IMR-90 (cell line): Measurements from ENCODE around the gene NOC2L. TPM values are rescaled to one million over a fixed set of nuclear protein-coding genes. Genes with fewer than 3 reads are reported as not detected.
A peak's percentile ranks its signal among the peaks of the same experiment; 100 is the strongest.

Experiments
- ATAC-seq: fragments of 200-7000 bp; cut with Tn5 transposase; 2 replicates; pipeline ENCODE4 v1.9.1; 2020; ENCODE audit warnings: low read depth, mild to moderate bottlenecking, moderate library complexity
- BruUV-seq: library from RNA; stranded (reverse); fragments of 400-500 nt; replicated peaks from 2 replicates; lab custom pipeline; 2021; lab: Mats Ljungman, UMichigan
- CTCF ChIA-PET: fragments of 300-600 bp; formaldehyde crosslinking; extraction: SDS; loops from one replicate; lab custom pipeline; 2021; ENCODE audit warnings: antibody characterized with exemption; lab: Yijun Ruan, JAX
- POLR2A ChIA-PET: fragments of 300-600 bp; sonication (Branson Sonifier 250); formaldehyde crosslinking; loops from one replicate; lab custom pipeline; 2022; ENCODE audit warnings: antibody characterized with exemption; ENCODE audit not compliant: unreplicated experiment; lab: Charles Lee
- DNase-seq: peaks from one replicate; pipeline ENCODE4 v3.0.0; 2013
- H2AFZ ChIP-seq: replicated peaks from 2 replicates; pipeline ENCODE3; 2013; ENCODE audit warnings: low read length, mild to moderate bottlenecking; ENCODE audit not compliant: poor library complexity
- H2AK5ac ChIP-seq: 2 replicates; pipeline ENCODE4 v1.6.1; 2013; ENCODE audit warnings: low read depth, low read length, inconsistent platforms
- H2AK9ac ChIP-seq: replicated peaks from 2 replicates; pipeline ENCODE3; 2013; ENCODE audit warnings: mild to moderate bottlenecking, low read depth, low read length, moderate library complexity; ENCODE audit not compliant: poor library complexity
- H2BK120ac ChIP-seq: 2 replicates; pipeline ENCODE4 v1.6.1; 2013; ENCODE audit warnings: low read depth, low read length, inconsistent platforms
- H2BK15ac ChIP-seq: 3 replicates; pipeline ENCODE4 v1.6.1; 2013; ENCODE audit warnings: low read depth, low read length, inconsistent platforms
- H2BK20ac ChIP-seq: 2 replicates; pipeline ENCODE4 v1.6.1; 2013; ENCODE audit warnings: low read depth, mild to moderate bottlenecking, inconsistent platforms, low read length, moderate library complexity
- H2BK5ac ChIP-seq: 2 replicates; pipeline ENCODE4 v1.6.1; 2013; ENCODE audit warnings: mild to moderate bottlenecking, low read depth, low read length, inconsistent platforms; ENCODE audit not compliant: poor library complexity, severe bottlenecking
- H3K14ac ChIP-seq: replicated peaks from 2 replicates; pipeline ENCODE4 v1.6.1; 2013; ENCODE audit warnings: low read depth, low read length, inconsistent platforms
- H3K18ac ChIP-seq: 2 replicates; pipeline ENCODE4 v1.6.1; 2013; ENCODE audit warnings: low read depth, low read length, control low read depth
- H3K23ac ChIP-seq: 2 replicates; pipeline ENCODE4 v1.6.1; 2013; ENCODE audit warnings: low read depth, low read length, inconsistent platforms
- H3K27ac ChIP-seq: 2 replicates; pipeline ENCODE4 v1.5.1; 2013; ENCODE audit warnings: mild to moderate bottlenecking, control low read depth, low read length; ENCODE audit not compliant: insufficient read depth
- H3K27me3 ChIP-seq: 2 replicates; pipeline ENCODE4 v1.6.1; 2013; ENCODE audit warnings: low read length; ENCODE audit not compliant: control insufficient read depth, insufficient read depth
- H3K36me3 ChIP-seq: 2 replicates; pipeline ENCODE4 v1.6.1; 2013; ENCODE audit warnings: low read length, mixed read lengths; ENCODE audit not compliant: control insufficient read depth, insufficient read depth
- H3K4ac ChIP-seq: 2 replicates; pipeline ENCODE4 v1.6.1; 2013; ENCODE audit warnings: low read depth, low read length, inconsistent platforms
- H3K4me1 ChIP-seq: 2 replicates; pipeline ENCODE4 v1.6.1; 2013; ENCODE audit warnings: low read length, mixed read lengths; ENCODE audit not compliant: control insufficient read depth, insufficient read depth
- H3K4me2 ChIP-seq: 2 replicates; pipeline ENCODE4 v1.6.1; 2013; ENCODE audit warnings: low read depth, mild to moderate bottlenecking, control low read depth, low read length, moderate library complexity
- H3K4me3 ChIP-seq: 2 replicates; pipeline ENCODE4 v1.5.1; 2013; ENCODE audit warnings: low read depth, mild to moderate bottlenecking, control low read depth, low read length, moderate library complexity; ENCODE audit not compliant: insufficient read depth
- H3K56ac ChIP-seq: 2 replicates; pipeline ENCODE4 v1.6.1; 2013; ENCODE audit warnings: low read length, inconsistent platforms; ENCODE audit not compliant: insufficient read depth; ENCODE audit errors: extremely low read depth
- H3K79me1 ChIP-seq, 2 experiments: 2 replicates each; pipeline ENCODE4 v1.6.1; 2013; ENCODE audit warnings: low read length in 2 of 2, inconsistent platforms in 1 of 2, low read depth in 1 of 2
- H3K9ac ChIP-seq: 2 replicates; pipeline ENCODE4 v1.6.1; 2013; ENCODE audit warnings: low read depth, low read length, control low read depth
- H3K9me1 ChIP-seq: 2 replicates; pipeline ENCODE4 v1.6.1; 2013; ENCODE audit warnings: low read length, inconsistent platforms; ENCODE audit not compliant: insufficient read depth
- H3K9me3 ChIP-seq: 2 replicates; pipeline ENCODE4 v1.6.1; 2013; ENCODE audit warnings: low read length; ENCODE audit not compliant: control insufficient read depth, insufficient read depth
- H4K20me1 ChIP-seq: 2 replicates; pipeline ENCODE4 v1.6.1; 2013; ENCODE audit warnings: low read length, inconsistent platforms; ENCODE audit not compliant: insufficient read depth
- H4K5ac ChIP-seq: 2 replicates; pipeline ENCODE4 v1.6.1; 2013; ENCODE audit warnings: mild to moderate bottlenecking, low read depth, low read length, control low read depth
- H4K8ac ChIP-seq, 2 experiments: 2 replicates each; pipeline ENCODE4 v1.6.1; 2013; ENCODE audit warnings: low read depth in 2 of 2, low read length in 2 of 2, control low read depth in 1 of 2, inconsistent platforms in 1 of 2
- H4K91ac ChIP-seq: 2 replicates; pipeline ENCODE4 v1.6.1; 2013; ENCODE audit warnings: low read depth, low read length, inconsistent platforms; ENCODE audit not compliant: insufficient read depth
- BHLHE40 ChIP-seq: fragments of 150-350 bp; IDR thresholded peaks from 2 replicates; pipeline ENCODE4 v1.6.1; 2016; ENCODE audit warnings: mild to moderate bottlenecking, low read depth, low read length
- MAZ ChIP-seq: IDR thresholded peaks from 2 replicates; pipeline ENCODE4 v1.6.1; 2012; ENCODE audit warnings: low read depth, mild to moderate bottlenecking, low read length, improper control_type of control experiment, moderate library complexity, borderline replicate concordance
- MXI1 ChIP-seq: IDR thresholded peaks from 2 replicates; pipeline ENCODE4 v1.6.1; 2012; ENCODE audit warnings: low read depth, mild to moderate bottlenecking, low read length, moderate library complexity, borderline replicate concordance
- POLR2A ChIP-seq: IDR thresholded peaks from 2 replicates; pipeline ENCODE4 v1.6.1; 2012; ENCODE audit warnings: mild to moderate bottlenecking, low read depth, low read length
- RAD21 ChIP-seq: IDR thresholded peaks from 2 replicates; pipeline ENCODE4 v1.6.1; 2012; ENCODE audit warnings: low read length, improper control_type of control experiment
- RCOR1 ChIP-seq: IDR thresholded peaks from 2 replicates; pipeline ENCODE4 v1.6.1; 2012; ENCODE audit warnings: mild to moderate bottlenecking, low read length, improper control_type of control experiment; ENCODE audit not compliant: insufficient replicate concordance
- RFX5 ChIP-seq: IDR thresholded peaks from 2 replicates; pipeline ENCODE4 v1.8.0; 2012; ENCODE audit warnings: low read depth, mild to moderate bottlenecking, low read length, moderate library complexity
- SMC3 ChIP-seq: fragments of 150-350 bp; IDR thresholded peaks from 2 replicates; pipeline ENCODE4 v1.6.1; 2016; ENCODE audit warnings: low read depth, mild to moderate bottlenecking, antibody characterized with exemption, low read length, moderate library complexity
- WGBS, 2 experiments: methylation state at CpG; one replicate each; pipeline versions ENCODE4 v1.1.5 to v1.1.7; 2013; ENCODE audit warnings: missing lambda C conversion rate in 2 of 2; ENCODE audit not compliant: insufficient read length in 1 of 2; ENCODE audit errors: extremely low coverage in 2 of 2; 5-methylcytosine and 5-hydroxymethylcytosine counted together
- dilution Hi-C: fragments of 300-500 bp; cut with HindIII; formaldehyde crosslinking; loops from one replicate; pipeline ENCODE4 v1.14.3; 2018; ENCODE audit warnings: low sequenced_read_pairs; ENCODE audit not compliant: unreplicated experiment
- in situ Hi-C: fragments of 300-500 bp; cut with MboI; formaldehyde crosslinking; loops from 3 replicates; pipeline ENCODE4 v1.14.3; 2019; ENCODE audit warnings: low sequenced_read_pairs, inconsistent platforms, mixed read lengths
- intact Hi-C: fragments of 100-400 bp; cut with micrococcal nuclease; formaldehyde crosslinking; loops from 2 replicates; pipeline ENCODE4 v1.10.0; 2022
- polyA plus RNA-seq, 3 experiments: library from polyadenylated mRNA; depleted of rRNA; stranded (reverse); fragments of >200 nt; gene quantifications; 2 replicates each; pipeline ENCODE4 v1.2.3, GENCODE V29; 2012; ENCODE audit warnings: low replicate concordance in 1 of 3
- total RNA-seq: library from RNA; depleted of rRNA; stranded (reverse); fragments of >200 nt; gene quantifications from 2 replicates; pipeline ENCODE4 v1.2.3, GENCODE V29; 2012
- TF ChIP-seq, protein P1 (sequence below): conservative IDR thresholded peaks from 2 replicates; pipeline ENCODE4 v1.5.1; 2012; ENCODE audit warnings: mild to moderate bottlenecking, low read depth, low read length, improper control_type of control experiment

NOC2L gene
- total and polyA plus RNA-seq, 2 of the 4 experiments (the other 2 are of a cell fraction) = 74.2 to 106 TPM

DNA sequence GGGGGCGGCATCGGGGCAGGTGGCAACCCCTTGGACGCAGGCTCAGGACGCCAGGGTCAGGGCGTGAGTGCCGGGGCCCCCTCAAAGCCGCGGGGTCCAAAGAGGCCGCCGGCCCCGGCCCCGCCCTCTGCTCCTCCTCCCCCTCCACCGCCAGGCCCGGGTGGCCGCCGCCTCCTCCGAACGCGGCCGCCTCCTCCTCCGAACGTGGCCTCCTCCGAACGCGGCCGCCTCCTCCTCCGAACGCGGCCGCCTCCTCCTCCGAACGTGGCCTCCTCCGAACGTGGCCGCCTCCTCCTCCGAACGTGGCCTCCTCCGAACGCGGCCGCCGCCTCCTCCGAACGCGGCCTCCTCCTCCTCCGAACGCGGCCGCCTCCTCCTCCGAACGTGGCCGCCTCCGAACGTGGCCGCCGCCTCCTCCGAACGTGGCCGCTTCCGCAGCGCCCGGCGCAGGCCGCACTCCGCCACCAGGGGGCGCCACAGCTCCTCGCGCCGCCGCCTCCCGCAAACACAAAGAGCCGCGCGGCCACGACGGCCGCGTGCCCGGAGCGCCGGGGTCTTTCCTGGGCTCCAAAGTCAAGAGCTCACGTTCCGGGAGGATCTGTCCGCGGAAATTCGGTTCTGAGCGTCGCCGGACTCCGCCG is 54.6 kb downstream of the NOC2L start:
- Histone ChIP-seq H2BK120ac (no peak overlapping the region), H3K4ac (no peak overlapping the region), H3K23ac (no peak overlapping the region), H3K9me1 (no peaks in the 10 kb centered on the region), H2BK20ac (no peak overlapping the region), H4K5ac (no peak overlapping the region), H3K36me3 (no peaks in the 10 kb centered on the region), H2AFZ (peak overlapping the region; percentile 90), H2BK15ac (no peak overlapping the region), H3K14ac (no peak overlapping the region), H2AK5ac (no peak overlapping the region), H3K4me1 (peaks cover 17% of the 10 kb centered on the region), H3K56ac (no peak overlapping the region; the same call in 1 of the 2 replicates), H4K20me1 (no peaks in the 10 kb centered on the region), H3K27ac (no peak overlapping the region; the same call in 1 of the 2 replicates), H3K18ac (no peak overlapping the region), H3K9ac (no peak overlapping the region), H2BK5ac (no peak overlapping the region), H3K27me3 (peaks cover 8% of the 10 kb centered on the region; the same call in 1 of the 2 replicates), H4K8ac (peak overlapping the region in 1 of 2 experiments; percentile 69; a peak in 2 of 4 replicates), H3K4me2 (no peak overlapping the region; the same call in 1 of the 2 replicates), H3K4me3 (peak overlapping the region; percentile 48), H3K79me1 (peaks cover 0 to 7% of the 10 kb centered on the region in 2 experiments; a peak in 1 of 4 replicates), H4K91ac (no peak overlapping the region), H3K9me3 (no peaks in the 10 kb centered on the region), H2AK9ac (no peak overlapping the region)
- dilution Hi-C loops = no loop called here
- ChIA-PET CTCF (interaction anchor here (0.8 to 1.1 kb wide), 3 partner anchors 9 to 34 kb away, joined by 4 read pairs; no protein-coding TSS in a partner anchor), POLR2A (interaction anchor here (0.6 to 1.1 kb wide), 4 partner anchors 14 to 155 kb away, joined by 3 to 13 read pairs (median 4); no protein-coding TSS in a partner anchor)
- TF ChIP-seq RAD21 (peak; percentile 85), MAZ (peak; percentile 51; the same call in 1 of the 2 replicates), POLR2A (peak; percentile 71; the same call in 1 of the 2 replicates), BHLHE40 (peak; percentile 70), RCOR1 (no peak), RFX5 (no peak), SMC3 (peak; percentile 75), MXI1 (peak; percentile 77)
- TF ChIP-seq, protein P1, sequence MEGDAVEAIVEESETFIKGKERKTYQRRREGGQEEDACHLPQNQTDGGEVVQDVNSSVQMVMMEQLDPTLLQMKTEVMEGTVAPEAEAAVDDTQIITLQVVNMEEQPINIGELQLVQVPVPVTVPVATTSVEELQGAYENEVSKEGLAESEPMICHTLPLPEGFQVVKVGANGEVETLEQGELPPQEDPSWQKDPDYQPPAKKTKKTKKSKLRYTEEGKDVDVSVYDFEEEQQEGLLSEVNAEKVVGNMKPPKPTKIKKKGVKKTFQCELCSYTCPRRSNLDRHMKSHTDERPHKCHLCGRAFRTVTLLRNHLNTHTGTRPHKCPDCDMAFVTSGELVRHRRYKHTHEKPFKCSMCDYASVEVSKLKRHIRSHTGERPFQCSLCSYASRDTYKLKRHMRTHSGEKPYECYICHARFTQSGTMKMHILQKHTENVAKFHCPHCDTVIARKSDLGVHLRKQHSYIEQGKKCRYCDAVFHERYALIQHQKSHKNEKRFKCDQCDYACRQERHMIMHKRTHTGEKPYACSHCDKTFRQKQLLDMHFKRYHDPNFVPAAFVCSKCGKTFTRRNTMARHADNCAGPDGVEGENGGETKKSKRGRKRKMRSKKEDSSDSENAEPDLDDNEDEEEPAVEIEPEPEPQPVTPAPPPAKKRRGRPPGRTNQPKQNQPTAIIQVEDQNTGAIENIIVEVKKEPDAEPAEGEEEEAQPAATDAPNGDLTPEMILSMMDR = peak; percentile 97
- intact Hi-C loops = loop anchor here (1.0 to 5.0 kb wide), 3 partner anchors 34 to 73 kb away; no protein-coding TSS in a partner anchor
- 0% methylated on average over 44 of the region's 91 CpGs; no CpG with 5 or more reads in 1 of the 2 experiments for WGBS, 2 experiments
- BruUV-seq = no TSS peak
- in situ Hi-C loops = no loop called here
- peak; percentile 69 for DNase-seq
- ATAC-seq = peak; percentile 89
